Adrenal gland (tissue), 5 donors: ENCODE measurements around the gene DCAF10.

ENCODE experiments used
- CTCF ChIP-seq, 6 experiments: fragments of 450-650 bp in 4 of 6; fragments of 200-600 bp in 2 of 6; sonication (generic) in 1 of 6; IDR thresholded peaks; 1 replicate in 5 of 6; 2 replicates in 1 of 6; pipeline versions ENCODE4 v1.5.1 to v1.8.0; 2016 to 2021; ENCODE audit warnings: antibody characterized with exemption in 6 of 6, mild to moderate bottlenecking in 2 of 6, moderate library complexity in 1 of 6
- POLR2A ChIP-seq, 2 donors: fragments of 450-650 bp; IDR thresholded peaks; one replicate each; pipeline ENCODE4 v1.6.1; 2017; ENCODE audit warnings: antibody characterized with exemption in 2 of 2, mild to moderate bottlenecking in 2 of 2, moderate library complexity in 1 of 2
- donor health status: DM: no; HTN: no; CAD: no.

- TF ChIP-seq POLR2A (IDR thresholded peaks at IDR 0.05) (no peak), CTCF (IDR thresholded peaks at IDR 0.05) (no peak)
These were observed 105.2 kb downstream of the DCAF10 start for GRCh38 chr9:37905776-37906175.
